BE2C (cell line): ENCODE results near the gene ZFPM1.

Source experiments
- DNase-seq: peaks from one replicate; pipeline ENCODE4 v3.0.0-alpha.2; 2020
- H3K27me3 ChIP-seq: fragments of 250-450 bp; sonication (Bioruptor Pico); 2 replicates; pipeline ENCODE4 v1.5.1; 2020; ENCODE audit warnings: mild to moderate bottlenecking
- H3K36me3 ChIP-seq: fragments of 250-450 bp; sonication (Bioruptor Pico); 2 replicates; pipeline ENCODE4 v1.5.1; 2020; ENCODE audit warnings: mild to moderate bottlenecking
- H3K4me1 ChIP-seq: fragments of 250-450 bp; sonication (Bioruptor Pico); 2 replicates; pipeline ENCODE4 v1.5.1; 2020
- H3K4me3 ChIP-seq: 2 replicates; pipeline ENCODE4 v1.5.1; 2011; ENCODE audit warnings: low read depth, low read length
- H3K9me3 ChIP-seq: fragments of 250-450 bp; sonication (Bioruptor Pico); 2 replicates; pipeline ENCODE4 v1.5.1; 2020
- TF ChIP-seq, protein P1 (sequence below): IDR thresholded peaks from 2 replicates; pipeline ENCODE4 v1.5.1; 2012; ENCODE audit warnings: mild to moderate bottlenecking, low read depth, low read length

ZFPM1 gene

DNA sequence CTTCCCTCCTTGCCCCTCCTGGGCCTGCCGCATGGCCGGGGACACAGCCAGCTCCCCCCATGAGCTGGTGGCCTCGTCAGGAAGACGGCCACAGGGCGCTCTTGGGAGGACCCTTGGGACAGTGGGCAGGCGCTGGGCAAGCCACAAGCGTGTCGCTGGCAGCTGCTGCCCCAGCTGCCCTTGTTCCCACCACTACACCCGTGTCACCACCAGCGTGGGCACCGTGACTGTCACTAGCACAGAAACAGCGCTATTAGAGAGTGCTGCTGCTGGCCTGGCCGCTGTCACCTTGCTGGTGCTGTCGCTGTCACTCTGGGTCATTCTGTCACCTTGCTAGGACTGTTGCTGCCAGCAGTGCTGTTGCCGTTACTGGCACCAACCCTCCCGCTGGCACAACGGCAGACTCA, 47.2 kb downstream of the ZFPM1 start:
- H3K9me3 ChIP-seq = no peaks in the 10 kb centered on the region
- H3K4me1 ChIP-seq = peaks cover 47% of the 10 kb centered on the region
- TF ChIP-seq, protein P1, sequence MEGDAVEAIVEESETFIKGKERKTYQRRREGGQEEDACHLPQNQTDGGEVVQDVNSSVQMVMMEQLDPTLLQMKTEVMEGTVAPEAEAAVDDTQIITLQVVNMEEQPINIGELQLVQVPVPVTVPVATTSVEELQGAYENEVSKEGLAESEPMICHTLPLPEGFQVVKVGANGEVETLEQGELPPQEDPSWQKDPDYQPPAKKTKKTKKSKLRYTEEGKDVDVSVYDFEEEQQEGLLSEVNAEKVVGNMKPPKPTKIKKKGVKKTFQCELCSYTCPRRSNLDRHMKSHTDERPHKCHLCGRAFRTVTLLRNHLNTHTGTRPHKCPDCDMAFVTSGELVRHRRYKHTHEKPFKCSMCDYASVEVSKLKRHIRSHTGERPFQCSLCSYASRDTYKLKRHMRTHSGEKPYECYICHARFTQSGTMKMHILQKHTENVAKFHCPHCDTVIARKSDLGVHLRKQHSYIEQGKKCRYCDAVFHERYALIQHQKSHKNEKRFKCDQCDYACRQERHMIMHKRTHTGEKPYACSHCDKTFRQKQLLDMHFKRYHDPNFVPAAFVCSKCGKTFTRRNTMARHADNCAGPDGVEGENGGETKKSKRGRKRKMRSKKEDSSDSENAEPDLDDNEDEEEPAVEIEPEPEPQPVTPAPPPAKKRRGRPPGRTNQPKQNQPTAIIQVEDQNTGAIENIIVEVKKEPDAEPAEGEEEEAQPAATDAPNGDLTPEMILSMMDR = no peak
- H3K36me3 ChIP-seq = no peaks in the 10 kb centered on the region
- H3K27me3 ChIP-seq = no peaks in the 10 kb centered on the region
- no peak for DNase-seq
- no peak overlapping the region for H3K4me3 ChIP-seq

GRCh38 chr16:88502371-88502770, 49.3 kb downstream of the ZFPM1 start:
- no peaks in the 10 kb centered on the region for H3K36me3 ChIP-seq
- peaks cover 54% of the 10 kb centered on the region for H3K4me1 ChIP-seq
- TF ChIP-seq, protein P1 = no peak

DNA sequence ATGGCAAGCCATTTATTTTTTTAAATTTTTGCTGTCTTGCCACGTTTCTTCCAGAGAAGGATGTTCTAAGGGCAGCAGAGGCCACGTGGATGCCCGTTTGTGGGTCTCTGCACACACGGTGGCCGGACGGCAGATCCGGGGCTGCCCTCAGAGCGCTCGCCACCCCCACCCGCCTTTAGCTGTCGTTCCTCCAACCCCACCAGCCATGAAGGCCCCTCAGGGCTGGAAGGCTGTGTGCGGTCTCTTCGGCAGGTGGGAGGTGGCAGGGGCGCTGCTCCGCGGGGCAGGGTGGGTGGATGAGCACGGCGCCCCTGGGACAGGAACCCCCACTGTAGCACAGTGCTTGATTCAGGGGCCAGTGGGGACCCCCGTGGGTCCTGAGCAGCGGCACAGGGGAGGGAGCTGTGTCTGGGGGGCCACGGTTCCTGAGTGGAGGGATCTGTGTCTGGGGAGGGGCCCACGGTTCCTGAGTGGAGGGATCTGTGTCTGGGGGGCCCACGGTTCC, 49.7 kb downstream of the ZFPM1 start:
- no peaks in the 10 kb centered on the region for H3K9me3 ChIP-seq
- DNase-seq = no peak
- H3K4me3 ChIP-seq = no peak overlapping the region
- TF ChIP-seq, protein P1 = no peak
- H3K27me3 ChIP-seq = no peaks in the 10 kb centered on the region
- H3K4me1 ChIP-seq = peaks cover 51% of the 10 kb centered on the region
- no peaks in the 10 kb centered on the region for H3K36me3 ChIP-seq

More at GRCh38 chr16:88502371-88502770, 49.3 kb downstream of the ZFPM1 start:
- no peaks in the 10 kb centered on the region for H3K9me3 ChIP-seq
- no peak for DNase-seq
- no peak overlapping the region for H3K4me3 ChIP-seq
- no peaks in the 10 kb centered on the region for H3K27me3 ChIP-seq

GRCh38 chr16:88503374-88503770, 50.3 kb downstream of the ZFPM1 start:
- peaks cover 47% of the 10 kb centered on the region for H3K4me1 ChIP-seq
- no peaks in the 10 kb centered on the region for H3K36me3 ChIP-seq
- no peaks in the 10 kb centered on the region for H3K27me3 ChIP-seq
- no peaks in the 10 kb centered on the region for H3K9me3 ChIP-seq
- H3K4me3 ChIP-seq = no peak overlapping the region
- DNase-seq = no peak
- TF ChIP-seq, protein P1 = no peak

- H3K27me3 ChIP-seq = no peaks in the 10 kb centered on the region
- TF ChIP-seq, protein P1 = no peak
- H3K4me3 ChIP-seq = no peak overlapping the region
- H3K9me3 ChIP-seq = no peaks in the 10 kb centered on the region
- H3K4me1 ChIP-seq = peaks cover 43% of the 10 kb centered on the region
- no peak for DNase-seq
- H3K36me3 ChIP-seq = no peaks in the 10 kb centered on the region
Measured at GRCh38 chr16:88503771-88504488, 50.9 kb downstream of the ZFPM1 start.
